PFSK-1 (cell line): Measurements from ENCODE around the gene MED15.

ENCODE experiments used
- FOXP2 ChIP-seq: optimal IDR thresholded peaks from 2 replicates; pipeline ENCODE3; 2011; ENCODE audit warnings: borderline replicate concordance, control low read depth, inconsistent platforms; ENCODE audit not compliant: insufficient read depth; ENCODE audit errors: extremely low read length, extremely low read depth
- POLR2AphosphoS5 ChIP-seq: IDR thresholded peaks from 2 replicates; pipeline ENCODE4 v1.6.1; 2012; ENCODE audit warnings: low read depth, mild to moderate bottlenecking, control low read depth, low read length, moderate library complexity
- REST ChIP-seq, 2 experiments: IDR thresholded peaks; 2 replicates each; pipeline versions ENCODE4 v1.6.1 to v1.8.0; 2011 to 2012; ENCODE audit warnings: low read depth in 2 of 2, low read length in 2 of 2, control low read depth in 1 of 2, inconsistent platforms in 1 of 2, mild to moderate bottlenecking in 1 of 2, moderate library complexity in 1 of 2; ENCODE audit not compliant: insufficient read depth in 1 of 2
- SIN3A ChIP-seq: IDR thresholded peaks from 2 replicates; pipeline ENCODE4 v1.6.1; 2012; ENCODE audit warnings: mild to moderate bottlenecking, low read length, moderate library complexity, borderline replicate concordance; ENCODE audit not compliant: insufficient read depth
- TAF1 ChIP-seq: IDR thresholded peaks from 2 replicates; pipeline ENCODE4 v1.6.1; 2012; ENCODE audit warnings: low read length, control low read depth, borderline replicate concordance; ENCODE audit not compliant: insufficient read depth

MED15 gene

GRCh38 chr22:20624161-20624616 lies 116.8 kb downstream of the MED15 start:
- TF ChIP-seq POLR2AphosphoS5 (no peak), FOXP2 (no peak), SIN3A (no peak), TAF1 (no peak), REST (IDR thresholded peaks at IDR 0.05; ENCODE audit: insufficient read depth in 1 of 2, low read depth in 2 of 2, low read length in 2 of 2) (no peak)

- TF ChIP-seq TAF1 (no peak), REST (IDR thresholded peaks at IDR 0.05; ENCODE audit: insufficient read depth in 1 of 2, low read depth in 2 of 2, low read length in 2 of 2) (no peak)
Measured at GRCh38 chr22:20625270-20625669, 117.9 kb downstream of the MED15 start.

GRCh38 chr22:20626811-20627210 lies 119.4 kb downstream of the MED15 start:
- TF ChIP-seq POLR2AphosphoS5 (no peak), TAF1 (no peak), REST (IDR thresholded peaks at IDR 0.05; ENCODE audit: insufficient read depth in 1 of 2, low read depth in 2 of 2, low read length in 2 of 2) (no peak), FOXP2 (no peak), SIN3A (no peak)

- no peak for TF ChIP-seq REST (IDR thresholded peaks at IDR 0.05; ENCODE audit: insufficient read depth in 1 of 2, low read depth in 2 of 2, low read length in 2 of 2)
- no peak for TF ChIP-seq SIN3A
- no peak for TF ChIP-seq POLR2AphosphoS5
- TF ChIP-seq FOXP2: no peak
- no peak for TF ChIP-seq TAF1
Measured at GRCh38 chr22:20627432-20627831, 120.0 kb downstream of the MED15 start.
